Liver (tissue), 3 donors: ENCODE measurements around the gene TMEM205.

ENCODE experiments used
- EGR1 ChIP-seq, 2 donors: IDR thresholded peaks; 2 replicates each; pipeline ENCODE4 v1.6.1; 2016 to 2018; ENCODE audit warnings: antibody characterized with exemption in 2 of 2, low read depth in 2 of 2
- GABPA ChIP-seq, 2 donors: IDR thresholded peaks in 1 of 2; conservative IDR thresholded peaks in 1 of 2; 2 replicates each; pipeline ENCODE4 v1.6.1; 2016; ENCODE audit warnings: antibody characterized with exemption in 2 of 2, mild to moderate bottlenecking in 1 of 2, moderate library complexity in 1 of 2
- JUND ChIP-seq, 2 donors: IDR thresholded peaks; 2 replicates each; pipeline ENCODE4 v1.6.1; 2016; ENCODE audit warnings: antibody characterized with exemption in 2 of 2
- RXRA ChIP-seq, 2 donors: IDR thresholded peaks; 2 replicates each; pipeline ENCODE4 v1.6.1; 2017 to 2018; ENCODE audit warnings: antibody characterized with exemption in 2 of 2, mild to moderate bottlenecking in 1 of 2
- TAF1 ChIP-seq: conservative IDR thresholded peaks from 2 replicates; pipeline ENCODE4 v1.6.1; 2016; ENCODE audit warnings: antibody characterized with exemption, mild to moderate bottlenecking
- YY1 ChIP-seq: IDR thresholded peaks from 2 replicates; pipeline ENCODE4 v1.6.1; 2016; ENCODE audit warnings: antibody characterized with exemption, mild to moderate bottlenecking
- TF ChIP-seq, protein P1 (sequence below): fragments of 150-350 bp; IDR thresholded peaks from 2 replicates; pipeline ENCODE4 v1.5.1; 2017; ENCODE audit warnings: improper control_type of control experiment, low read depth, low read length; ENCODE audit not compliant: missing input control
- TF ChIP-seq, protein P2 (sequence below): IDR thresholded peaks from 2 replicates; pipeline ENCODE4 v1.6.1; 2016; ENCODE audit warnings: antibody characterized with exemption, mild to moderate bottlenecking
- TF ChIP-seq, protein P3 (sequence below): IDR thresholded peaks from 2 replicates; pipeline ENCODE4 v1.6.1; 2016; ENCODE audit warnings: antibody characterized with exemption
- donor health status: healthy.
- donor health status: healthy.

DNA sequence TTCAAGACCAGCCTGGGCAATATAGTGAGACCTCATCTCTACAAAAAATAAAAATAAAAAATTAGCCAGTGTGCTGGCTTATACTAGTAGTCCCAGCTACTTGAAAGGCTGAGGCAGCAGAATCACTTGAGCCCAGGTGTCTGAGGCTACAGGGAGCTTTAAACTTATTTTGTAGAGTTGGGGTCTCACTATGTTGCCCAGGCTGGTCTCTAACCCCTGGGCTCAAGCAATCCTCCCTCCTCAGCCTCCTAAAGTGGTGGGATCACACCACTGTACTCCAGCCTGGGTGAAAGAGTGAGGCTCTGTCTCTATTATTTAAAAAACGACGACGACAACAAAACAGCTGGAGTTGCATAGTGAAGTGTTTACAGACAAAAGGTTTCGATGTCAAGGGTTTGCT is 14.6 kb downstream of the TMEM205 start:
- TF ChIP-seq YY1 = no peak
- no peak for TF ChIP-seq EGR1 (IDR thresholded peaks at IDR 0.05; ENCODE audit: low read depth in 2 of 2)
- TF ChIP-seq, protein P1, sequence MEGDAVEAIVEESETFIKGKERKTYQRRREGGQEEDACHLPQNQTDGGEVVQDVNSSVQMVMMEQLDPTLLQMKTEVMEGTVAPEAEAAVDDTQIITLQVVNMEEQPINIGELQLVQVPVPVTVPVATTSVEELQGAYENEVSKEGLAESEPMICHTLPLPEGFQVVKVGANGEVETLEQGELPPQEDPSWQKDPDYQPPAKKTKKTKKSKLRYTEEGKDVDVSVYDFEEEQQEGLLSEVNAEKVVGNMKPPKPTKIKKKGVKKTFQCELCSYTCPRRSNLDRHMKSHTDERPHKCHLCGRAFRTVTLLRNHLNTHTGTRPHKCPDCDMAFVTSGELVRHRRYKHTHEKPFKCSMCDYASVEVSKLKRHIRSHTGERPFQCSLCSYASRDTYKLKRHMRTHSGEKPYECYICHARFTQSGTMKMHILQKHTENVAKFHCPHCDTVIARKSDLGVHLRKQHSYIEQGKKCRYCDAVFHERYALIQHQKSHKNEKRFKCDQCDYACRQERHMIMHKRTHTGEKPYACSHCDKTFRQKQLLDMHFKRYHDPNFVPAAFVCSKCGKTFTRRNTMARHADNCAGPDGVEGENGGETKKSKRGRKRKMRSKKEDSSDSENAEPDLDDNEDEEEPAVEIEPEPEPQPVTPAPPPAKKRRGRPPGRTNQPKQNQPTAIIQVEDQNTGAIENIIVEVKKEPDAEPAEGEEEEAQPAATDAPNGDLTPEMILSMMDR = no peak
- no peak for TF ChIP-seq TAF1
- TF ChIP-seq, protein P2, sequence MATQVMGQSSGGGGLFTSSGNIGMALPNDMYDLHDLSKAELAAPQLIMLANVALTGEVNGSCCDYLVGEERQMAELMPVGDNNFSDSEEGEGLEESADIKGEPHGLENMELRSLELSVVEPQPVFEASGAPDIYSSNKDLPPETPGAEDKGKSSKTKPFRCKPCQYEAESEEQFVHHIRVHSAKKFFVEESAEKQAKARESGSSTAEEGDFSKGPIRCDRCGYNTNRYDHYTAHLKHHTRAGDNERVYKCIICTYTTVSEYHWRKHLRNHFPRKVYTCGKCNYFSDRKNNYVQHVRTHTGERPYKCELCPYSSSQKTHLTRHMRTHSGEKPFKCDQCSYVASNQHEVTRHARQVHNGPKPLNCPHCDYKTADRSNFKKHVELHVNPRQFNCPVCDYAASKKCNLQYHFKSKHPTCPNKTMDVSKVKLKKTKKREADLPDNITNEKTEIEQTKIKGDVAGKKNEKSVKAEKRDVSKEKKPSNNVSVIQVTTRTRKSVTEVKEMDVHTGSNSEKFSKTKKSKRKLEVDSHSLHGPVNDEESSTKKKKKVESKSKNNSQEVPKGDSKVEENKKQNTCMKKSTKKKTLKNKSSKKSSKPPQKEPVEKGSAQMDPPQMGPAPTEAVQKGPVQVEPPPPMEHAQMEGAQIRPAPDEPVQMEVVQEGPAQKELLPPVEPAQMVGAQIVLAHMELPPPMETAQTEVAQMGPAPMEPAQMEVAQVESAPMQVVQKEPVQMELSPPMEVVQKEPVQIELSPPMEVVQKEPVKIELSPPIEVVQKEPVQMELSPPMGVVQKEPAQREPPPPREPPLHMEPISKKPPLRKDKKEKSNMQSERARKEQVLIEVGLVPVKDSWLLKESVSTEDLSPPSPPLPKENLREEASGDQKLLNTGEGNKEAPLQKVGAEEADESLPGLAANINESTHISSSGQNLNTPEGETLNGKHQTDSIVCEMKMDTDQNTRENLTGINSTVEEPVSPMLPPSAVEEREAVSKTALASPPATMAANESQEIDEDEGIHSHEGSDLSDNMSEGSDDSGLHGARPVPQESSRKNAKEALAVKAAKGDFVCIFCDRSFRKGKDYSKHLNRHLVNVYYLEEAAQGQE = no peak
- TF ChIP-seq, protein P3, sequence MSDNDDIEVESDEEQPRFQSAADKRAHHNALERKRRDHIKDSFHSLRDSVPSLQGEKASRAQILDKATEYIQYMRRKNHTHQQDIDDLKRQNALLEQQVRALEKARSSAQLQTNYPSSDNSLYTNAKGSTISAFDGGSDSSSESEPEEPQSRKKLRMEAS = no peak
- TF ChIP-seq JUND (IDR thresholded peaks at IDR 0.05) = no peak
- no peak for TF ChIP-seq GABPA (IDR thresholded peaks at IDR 0.05 in 1 of 2, conservative IDR thresholded peaks at IDR 0.05 in 1 of 2)
- no peak for TF ChIP-seq RXRA (IDR thresholded peaks at IDR 0.05)
